CD14-positive monocyte (primary cell): ENCODE data around the gene LAMA3. TPM values are rescaled to one million over a fixed set of nuclear protein-coding genes. Genes with fewer than 3 reads are reported as not detected.

Experiments used
- DNase-seq, 3 donors: peaks; one replicate each; pipeline ENCODE4 v3.0.0-alpha.2; 2011 to 2022
- H2AFZ ChIP-seq: 2 replicates; pipeline ENCODE4 v1.6.0; 2012; ENCODE audit warnings: mild to moderate bottlenecking, low read depth, low read length, inconsistent platforms; ENCODE audit not compliant: insufficient read depth, poor library complexity, severe bottlenecking
- H3K27ac ChIP-seq, 2 donors: 1 replicate in 1 of 2; 2 replicates in 1 of 2; pipeline ENCODE4 v1.5.1; 2012 to 2013; ENCODE audit warnings: low read length in 2 of 2, control low read depth in 1 of 2, inconsistent platforms in 1 of 2, low read depth in 1 of 2, mild to moderate bottlenecking in 1 of 2
- H3K27me3 ChIP-seq, 2 donors: one replicate each; pipeline versions ENCODE4 v1.6.0 to v1.6.1; 2011 to 2013; ENCODE audit warnings: low read length in 2 of 2; ENCODE audit not compliant: control insufficient read depth in 2 of 2, insufficient read depth in 2 of 2
- H3K36me3 ChIP-seq, 2 donors: replicated peaks in 1 of 2; 1 replicate in 1 of 2; 2 replicates in 1 of 2; pipeline versions ENCODE4 v1.5.1 to v1.6.1; 2012 to 2013; ENCODE audit warnings: low read length in 2 of 2, control low read depth in 1 of 2, inconsistent platforms in 1 of 2, mild to moderate bottlenecking in 1 of 2; ENCODE audit not compliant: insufficient read depth in 2 of 2, control insufficient read depth in 1 of 2
- H3K4me1 ChIP-seq, 2 donors: 1 replicate in 1 of 2; 2 replicates in 1 of 2; pipeline versions ENCODE4 v1.5.1 to v1.6.1; 2012 to 2013; ENCODE audit warnings: low read length in 2 of 2, control low read depth in 1 of 2, inconsistent platforms in 1 of 2, mild to moderate bottlenecking in 1 of 2, moderate library complexity in 1 of 2; ENCODE audit not compliant: insufficient read depth in 2 of 2, control insufficient read depth in 1 of 2
- H3K4me2 ChIP-seq: replicated peaks from 2 replicates; pipeline ENCODE3; 2012; ENCODE audit warnings: low read length, moderate library complexity, mild to moderate bottlenecking; ENCODE audit not compliant: poor library complexity, severe bottlenecking; ENCODE audit errors: extremely low read depth
- H3K4me3 ChIP-seq, 3 experiments: fragments of 200-600 bp in 1 of 3; sonication (generic) in 1 of 3; replicated peaks in 1 of 3; 1 replicate in 2 of 3; 2 replicates in 1 of 3; pipeline ENCODE4 v1.5.1; 2011 to 2013; ENCODE audit warnings: low read length in 3 of 3, mild to moderate bottlenecking in 3 of 3, control low read depth in 2 of 3, low read depth in 2 of 3, inconsistent platforms in 1 of 3, moderate library complexity in 1 of 3
- H3K79me2 ChIP-seq: 2 replicates; pipeline ENCODE4 v1.6.0; 2012; ENCODE audit warnings: mild to moderate bottlenecking, control low read depth, inconsistent platforms, low read length, moderate library complexity; ENCODE audit not compliant: insufficient read depth
- H3K9ac ChIP-seq: 2 replicates; pipeline ENCODE4 v1.6.0; 2017; ENCODE audit warnings: low read length, mild to moderate bottlenecking; ENCODE audit not compliant: insufficient read depth, poor library complexity, severe bottlenecking
- H3K9me3 ChIP-seq, 2 donors: replicated peaks in 1 of 2; 1 replicate in 1 of 2; 2 replicates in 1 of 2; pipeline versions ENCODE4 v1.5.1 to v1.6.1; 2012 to 2013; ENCODE audit warnings: low read length in 2 of 2, control low read depth in 1 of 2; ENCODE audit not compliant: control insufficient read depth in 1 of 2, insufficient read depth in 1 of 2
- H4K20me1 ChIP-seq: 2 replicates; pipeline ENCODE4 v1.6.0; 2012; ENCODE audit warnings: mild to moderate bottlenecking, low read length, control low read depth, moderate library complexity; ENCODE audit not compliant: insufficient read depth
- H3K27ac Mint-ChIP-seq, 7 donors: one replicate each; pipeline ENCODE4 v1.8.0; 2020; ENCODE audit warnings: mild to moderate bottlenecking in 7 of 7, mixed read lengths in 7 of 7, moderate library complexity in 6 of 7, inconsistent platforms in 2 of 7
- H3K27me3 Mint-ChIP-seq, 3 donors: one replicate each; pipeline ENCODE4 v1.8.0; 2021 to 2022; ENCODE audit warnings: low read depth in 3 of 3, mild to moderate bottlenecking in 3 of 3, mixed read lengths in 3 of 3, moderate library complexity in 3 of 3, inconsistent platforms in 1 of 3
- H3K36me3 Mint-ChIP-seq, 2 donors: one replicate each; pipeline ENCODE4 v1.8.0; 2020; ENCODE audit warnings: mixed read lengths in 2 of 2, inconsistent platforms in 1 of 2, mild to moderate bottlenecking in 1 of 2
- H3K4me1 Mint-ChIP-seq: one replicate; pipeline ENCODE4 v1.8.0; 2020; ENCODE audit warnings: mild to moderate bottlenecking, mixed read lengths
- H3K4me3 Mint-ChIP-seq, 2 donors: one replicate each; pipeline ENCODE4 v1.8.0; 2020; ENCODE audit warnings: mild to moderate bottlenecking in 2 of 2, mixed read lengths in 2 of 2, moderate library complexity in 1 of 2
- H3K9me3 Mint-ChIP-seq, 7 donors: one replicate each; pipeline ENCODE4 v1.8.0; 2020 to 2022; ENCODE audit warnings: mixed read lengths in 7 of 7, mild to moderate bottlenecking in 6 of 7, moderate library complexity in 6 of 7, inconsistent platforms in 2 of 7
- WGBS: methylation state at CpG from one replicate; pipeline ENCODE4 v1.1.5; 2013; ENCODE audit warnings: missing lambda C conversion rate; ENCODE audit not compliant: insufficient coverage; 5-methylcytosine and 5-hydroxymethylcytosine counted together
- intact Hi-C, 2 donors: fragments of 100-400 bp; cut with micrococcal nuclease; formaldehyde crosslinking; loops; one replicate each; pipeline versions ENCODE4 v1.15.0 to v1.15.1; 2023
- polyA plus RNA-seq, 3 donors: library from polyadenylated mRNA; depleted of rRNA in 1 of 3; unstranded in 2 of 3; stranded (reverse) in 1 of 3; fragments of 300-500 nt in 2 of 3; fragments of >200 nt in 1 of 3; fragmentation: Illumina TruSeq in 2 of 3; gene quantifications; 1 replicate in 2 of 3; 2 replicates in 1 of 3; pipeline ENCODE4 v1.2.3, GENCODE V29; 2012 to 2021
- TF ChIP-seq, protein P1 (sequence below): fragments of 200-600 bp; IDR thresholded peaks from one replicate; pipeline ENCODE4 v1.8.0; 2022; ENCODE audit warnings: antibody characterized with exemption, mild to moderate bottlenecking

Gene LAMA3
- polyA plus RNA-seq, 3 donors, result not detected

DNA sequence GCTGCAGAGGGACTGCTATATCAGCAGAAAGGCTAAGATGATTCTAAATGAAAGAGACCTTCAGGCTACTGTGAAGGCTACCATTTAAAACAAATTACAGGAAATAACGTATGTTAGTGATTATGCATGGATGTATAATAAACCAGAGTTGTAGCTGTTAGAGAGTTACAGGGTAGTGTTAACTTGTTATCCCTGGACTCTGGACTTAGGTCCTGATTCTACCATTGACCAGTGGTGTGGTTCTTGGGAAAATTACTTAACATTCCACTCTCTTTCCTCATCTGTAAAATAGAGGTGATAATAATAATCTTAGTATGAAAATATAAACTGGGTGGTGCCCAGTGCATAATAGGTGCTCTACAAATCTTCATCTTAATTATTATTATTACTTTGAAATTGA, 22.2 kb downstream of the LAMA3 start:
- Histone ChIP-seq H4K20me1 (no peaks in the 10 kb centered on the region), H3K27ac (no peak overlapping the region), H3K4me1 (no peaks in the 10 kb centered on the region), H3K36me3 (no peaks in the 10 kb centered on the region), H3K9me3 (peaks cover 0 to 3% of the 10 kb centered on the region in 2 donors), H3K4me2 (no peak overlapping the region), H3K79me2 (no peaks in the 10 kb centered on the region), H2AFZ (no peak overlapping the region), H3K9ac (no peak overlapping the region), H3K4me3 (no peak overlapping the region), H3K27me3 (no peaks in the 10 kb centered on the region)
- TF ChIP-seq, protein P1, sequence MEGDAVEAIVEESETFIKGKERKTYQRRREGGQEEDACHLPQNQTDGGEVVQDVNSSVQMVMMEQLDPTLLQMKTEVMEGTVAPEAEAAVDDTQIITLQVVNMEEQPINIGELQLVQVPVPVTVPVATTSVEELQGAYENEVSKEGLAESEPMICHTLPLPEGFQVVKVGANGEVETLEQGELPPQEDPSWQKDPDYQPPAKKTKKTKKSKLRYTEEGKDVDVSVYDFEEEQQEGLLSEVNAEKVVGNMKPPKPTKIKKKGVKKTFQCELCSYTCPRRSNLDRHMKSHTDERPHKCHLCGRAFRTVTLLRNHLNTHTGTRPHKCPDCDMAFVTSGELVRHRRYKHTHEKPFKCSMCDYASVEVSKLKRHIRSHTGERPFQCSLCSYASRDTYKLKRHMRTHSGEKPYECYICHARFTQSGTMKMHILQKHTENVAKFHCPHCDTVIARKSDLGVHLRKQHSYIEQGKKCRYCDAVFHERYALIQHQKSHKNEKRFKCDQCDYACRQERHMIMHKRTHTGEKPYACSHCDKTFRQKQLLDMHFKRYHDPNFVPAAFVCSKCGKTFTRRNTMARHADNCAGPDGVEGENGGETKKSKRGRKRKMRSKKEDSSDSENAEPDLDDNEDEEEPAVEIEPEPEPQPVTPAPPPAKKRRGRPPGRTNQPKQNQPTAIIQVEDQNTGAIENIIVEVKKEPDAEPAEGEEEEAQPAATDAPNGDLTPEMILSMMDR, result no peak
- Mint-ChIP-seq H3K4me1 (peaks cover 10% of the 10 kb centered on the region), H3K36me3 (no peaks in the 10 kb centered on the region), H3K27ac (no peak overlapping the region), H3K27me3 (peaks cover 2 to 7% (median 4%) of the 10 kb centered on the region in 3 donors), H3K9me3 (peaks cover 3 to 13% (median 6%) of the 10 kb centered on the region in 7 donors), H3K4me3 (no peak overlapping the region)
- DNase-seq, result no peak
- intact Hi-C loops, result no loop called here
- WGBS, result no CpG with 5 or more reads among the region's 1 CpG

DNA sequence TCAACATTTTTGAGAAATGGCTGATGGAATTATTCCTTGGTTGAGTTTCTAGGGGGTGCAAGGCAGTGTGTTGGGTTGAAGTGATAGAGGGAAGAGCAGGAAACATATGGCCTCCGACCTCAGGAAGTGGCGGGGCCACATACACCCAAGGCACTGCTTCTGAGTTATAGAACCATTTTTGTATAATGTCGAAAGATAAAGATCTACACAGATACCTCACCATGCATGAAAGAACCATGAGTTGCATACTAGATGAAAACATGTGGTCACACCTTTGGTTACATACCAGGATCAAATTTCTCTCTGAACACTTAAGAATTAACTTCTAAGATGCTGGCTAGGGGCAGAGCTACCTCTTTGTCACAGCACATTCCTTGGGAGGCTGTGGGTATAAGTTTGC, 23.2 kb downstream of the LAMA3 start:
- Mint-ChIP-seq H3K9me3 (peaks cover 0 to 9% (median 2%) of the 10 kb centered on the region in 7 donors), H3K27ac (no peak overlapping the region), H3K27me3 (peaks cover 0 to 5% (median 2%) of the 10 kb centered on the region in 3 donors), H3K4me1 (peaks cover 10% of the 10 kb centered on the region), H3K4me3 (no peak overlapping the region), H3K36me3 (no peaks in the 10 kb centered on the region)
- H3K4me1 ChIP-seq, result no peaks in the 10 kb centered on the region
- no peaks in the 10 kb centered on the region for H3K79me2 ChIP-seq
- no peak overlapping the region for H3K9ac ChIP-seq
- H2AFZ ChIP-seq, result no peak overlapping the region
- no peaks in the 10 kb centered on the region for H4K20me1 ChIP-seq
- no CpG with 5 or more reads among the region's 3 CpGs for WGBS
- no peak overlapping the region for H3K4me2 ChIP-seq
- no peak overlapping the region for H3K4me3 ChIP-seq
- H3K27ac ChIP-seq, result no peak overlapping the region
- no peaks in the 10 kb centered on the region for H3K36me3 ChIP-seq
- H3K9me3 ChIP-seq, result no peaks in the 10 kb centered on the region
- intact Hi-C loops, result no loop called here
- TF ChIP-seq, protein P1, result no peak
- H3K27me3 ChIP-seq, result no peaks in the 10 kb centered on the region
- DNase-seq, result no peak
